ENCODE measurements around the gene LOC101059915.

The LOC101059915 gene

DNA sequence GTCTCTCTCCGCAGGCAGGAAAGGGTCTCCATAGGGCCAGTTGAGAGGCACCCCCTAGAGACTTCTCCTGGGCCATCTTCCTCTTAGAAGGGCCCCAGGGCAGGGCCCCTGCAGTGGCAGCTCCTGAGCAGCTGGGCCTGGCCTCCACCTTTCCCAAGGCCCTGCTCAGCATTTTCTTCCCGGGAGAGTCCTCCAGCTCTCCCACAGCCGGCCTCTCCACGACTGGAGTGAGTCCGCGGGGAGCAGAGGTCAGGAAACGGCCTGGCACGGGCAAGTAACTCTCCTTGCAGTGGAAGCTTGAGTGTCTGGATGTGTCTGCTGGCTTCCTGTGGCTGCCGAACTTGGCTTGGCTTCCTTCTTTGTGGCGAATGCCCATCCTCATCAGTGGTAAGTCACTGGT, 1.6 kb upstream of the LOC101059915 start:
- BruUV-seq (replicated peaks), result no TSS peak
- H2AFZ ChIP-seq (ENCODE audit: low read length), result no peak overlapping the region
- in situ Hi-C loops (cut with HindIII; ENCODE audit: extremely low pct_ligation_motif_present, low pct_unique_long_range_greater_than_20kb) (no loop called here), intact Hi-C loops (cut with micrococcal nuclease; ENCODE audit: unreplicated experiment) (no loop called here)
- no peak for ATAC-seq
- no peaks in the 10 kb centered on the region for H3K9me3 ChIP-seq (ENCODE audit: low read length)
- TF ChIP-seq ZBTB4 (CRISPR knock-in tag; IDR thresholded peaks at IDR 0.05; ENCODE audit: borderline replicate concordance) (no peak), HMGXB4 (CRISPR knock-in tag; IDR thresholded peaks at IDR 0.05; ENCODE audit: borderline replicate concordance in 1 of 2, low read depth in 1 of 2) (no peak)
- no peak overlapping the region for H3K27ac ChIP-seq (ENCODE audit: extremely low read length, insufficient read depth, low read length)
- FAIRE-seq, result no peak
- DNase-seq (ENCODE audit: low spot score), result no peak
- POLR2A ChIA-PET, result no interaction called here
- H4K20me1 ChIP-seq (ENCODE audit: insufficient read depth, low read length), result no peaks in the 10 kb centered on the region
- WGBS (ENCODE audit: low lambda C conversion rate), result no CpG with 5 or more reads among the region's 10 CpGs
- H3K4me3 ChIP-seq (replicated peaks in 1 of 3; ENCODE audit: insufficient read depth in 1 of 3, low read depth in 2 of 3, low read length in 3 of 3), result no peak overlapping the region
- CTCF ChIA-PET (ENCODE audit: low intra/inter-chr PET ratio, low total read pairs), result no interaction called here
- H3K79me2 ChIP-seq (ENCODE audit: insufficient read depth, low read length), result no peaks in the 10 kb centered on the region
- no peaks in the 10 kb centered on the region for H3K4me1 ChIP-seq (ENCODE audit: insufficient read depth, low read length)
- no peaks in the 10 kb centered on the region for H3K36me3 ChIP-seq (replicated peaks in 1 of 2; ENCODE audit: control insufficient read depth in 1 of 2, insufficient read depth in 2 of 2, low read length in 2 of 2)
- H3K4me2 ChIP-seq (ENCODE audit: low read depth, low read length), result no peak overlapping the region
- H3K9ac ChIP-seq (ENCODE audit: insufficient read depth, low read depth, low read length), result no peak overlapping the region
- no peaks in the 10 kb centered on the region for H3K27me3 ChIP-seq (ENCODE audit: control insufficient read depth in 1 of 2, insufficient read depth in 2 of 2, low read length in 2 of 2)
